NCI-H1436 treated with DMSO at 0.1 percent for 48 hours (cell line): ENCODE measurements around the gene PDP2.

Experiments
- DNase-seq: peaks from one replicate; lab custom pipeline; 2025; lab: John Stamatoyannopoulos, UW

The PDP2 gene

GRCh38 chr16:66904428-66904845 is 24.1 kb downstream of the PDP2 start:
- DNase-seq: no peak

DNA sequence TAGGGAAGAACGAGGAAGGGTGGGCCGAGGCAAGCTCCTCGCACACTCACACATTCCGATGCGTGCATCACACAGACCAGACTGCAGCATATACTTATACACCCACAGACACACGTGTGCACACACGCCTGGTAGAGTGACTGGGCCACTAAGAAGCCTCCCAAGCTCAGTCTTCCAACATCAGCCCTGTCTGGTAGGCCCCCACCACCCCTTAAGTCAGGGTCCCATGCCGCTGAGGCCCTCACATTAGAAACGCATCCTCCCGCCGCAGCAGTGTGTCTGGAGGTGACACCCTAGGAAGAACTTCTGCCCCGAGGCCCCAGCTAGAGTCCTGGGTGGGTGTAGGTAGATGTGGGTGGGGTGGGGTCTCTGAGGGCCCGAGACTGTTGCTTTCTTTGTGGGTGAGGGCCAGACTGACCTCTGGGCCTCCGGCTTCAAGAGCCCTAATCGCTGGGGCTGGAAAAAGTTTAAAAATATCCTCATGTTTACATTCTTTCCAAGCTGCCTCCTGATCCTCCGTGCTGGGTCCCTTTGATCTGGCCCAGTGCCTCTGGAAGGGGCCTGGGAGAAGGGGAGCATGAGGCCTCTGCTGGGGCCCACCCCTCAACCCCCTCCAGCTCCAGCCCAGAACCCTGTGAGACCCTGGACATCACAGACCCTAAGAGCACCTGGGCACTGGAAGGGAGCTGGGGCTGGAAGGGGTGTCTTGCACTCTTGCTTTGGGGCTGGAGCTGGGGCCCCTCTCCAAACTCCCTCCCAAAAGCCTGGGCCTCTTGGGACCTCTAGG is 24.7 kb downstream of the PDP2 start:
- DNase-seq: no peak

- peak; percentile 1 for DNase-seq
These were observed 25.6 kb downstream of the PDP2 start for GRCh38 chr16:66905633-66906539.

GRCh38 chr16:66906916-66907836 is 26.9 kb downstream of the PDP2 start:
- DNase-seq: no peak

GRCh38 chr16:66908116-66908515 is 27.8 kb downstream of the PDP2 start:
- DNase-seq: no peak

DNA sequence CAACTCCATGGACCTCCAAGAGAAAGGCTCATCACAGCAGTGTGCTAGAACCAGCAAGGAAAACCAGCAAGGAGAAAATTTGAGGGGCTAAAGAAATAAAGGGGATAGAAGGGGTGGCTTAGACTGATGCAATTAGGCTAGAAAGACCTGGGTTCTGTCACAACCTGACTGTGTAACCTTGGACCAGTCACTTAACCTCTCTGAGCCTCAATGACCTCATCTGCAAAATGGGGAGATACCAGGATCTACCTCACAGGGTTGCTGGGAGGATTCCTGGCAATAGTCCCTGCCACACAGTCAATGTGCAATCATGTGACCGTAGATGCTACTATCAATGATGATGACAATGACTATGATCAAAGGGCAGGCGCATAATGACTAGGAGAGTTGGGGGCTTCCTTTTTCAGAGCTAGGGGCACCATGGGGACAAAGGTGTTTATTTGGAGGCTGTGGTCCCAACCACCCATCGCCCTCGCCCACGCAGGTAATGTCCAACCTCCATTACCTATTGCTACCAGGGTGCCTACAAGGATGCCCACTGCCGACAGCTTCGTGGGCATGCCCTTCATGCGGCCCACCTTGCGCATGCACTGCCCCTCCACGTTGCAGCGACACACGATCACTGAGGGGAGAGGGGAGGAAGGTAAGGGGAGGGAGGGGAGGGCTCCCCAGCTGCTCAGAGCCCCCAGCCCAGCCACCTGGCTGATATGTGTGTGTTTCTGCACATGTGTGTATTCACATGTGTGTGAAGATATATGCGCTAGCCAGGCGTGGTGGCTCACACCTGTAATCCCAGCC is 28.6 kb downstream of the PDP2 start:
- DNase-seq: no peak

DNA sequence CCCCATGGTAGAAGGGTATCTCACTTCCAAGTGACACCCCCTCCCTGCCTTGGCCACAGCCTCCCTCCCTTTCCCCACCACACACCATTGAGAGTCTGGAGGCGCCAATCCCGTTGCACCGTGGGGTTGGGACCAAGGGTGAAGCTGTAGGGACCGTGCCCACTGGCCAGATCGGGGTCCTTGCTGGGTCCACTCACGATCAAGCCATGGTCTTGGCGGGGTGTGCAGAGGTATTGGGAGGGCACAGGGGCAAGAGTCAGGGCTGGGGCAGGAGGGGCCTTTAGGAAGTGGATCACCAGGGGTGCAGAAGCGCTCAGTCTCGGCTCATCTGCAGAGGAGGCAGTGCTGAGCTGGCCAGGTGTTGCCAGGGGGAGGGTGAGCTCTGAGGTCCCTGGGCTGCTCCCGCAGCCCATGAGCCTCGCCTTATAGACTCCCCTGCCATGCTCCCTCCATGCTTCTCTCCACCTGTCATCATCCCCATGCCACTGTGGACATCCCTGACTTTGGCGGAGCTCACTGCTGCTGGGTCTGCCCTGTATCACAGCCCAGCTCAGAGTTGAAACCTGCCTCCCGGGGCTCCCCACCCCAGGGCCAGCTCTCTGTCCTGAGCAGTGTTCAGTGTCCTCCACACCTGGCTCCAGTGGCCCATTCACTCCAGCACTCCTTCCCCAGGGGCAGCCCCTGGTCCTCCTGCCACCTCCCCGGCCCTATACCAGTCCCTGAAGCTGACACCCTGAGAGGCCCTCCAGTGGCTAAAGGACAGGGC is 30.0 kb downstream of the PDP2 start:
- DNase-seq: no peak

DNA sequence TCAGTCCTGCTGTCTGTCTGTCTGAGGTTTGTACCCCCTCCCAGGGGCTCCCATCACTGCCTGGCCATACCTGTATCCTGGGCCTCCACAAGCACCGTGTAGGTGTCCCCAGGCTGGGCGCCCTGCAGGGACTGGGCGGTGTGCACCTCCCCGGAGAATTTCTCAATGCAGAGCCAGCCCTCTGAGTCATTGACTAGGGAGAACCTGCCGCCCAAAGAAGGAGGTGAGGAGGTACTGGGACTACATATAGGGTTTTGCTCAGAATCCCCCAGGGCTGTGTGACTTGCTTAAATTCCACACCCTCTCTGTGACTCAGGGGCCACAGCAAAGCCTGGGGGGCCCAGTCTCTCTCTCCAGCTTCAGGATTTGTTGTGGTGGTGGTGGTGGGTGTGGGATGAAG is 30.8 kb downstream of the PDP2 start:
- DNase-seq: no peak

- DNase-seq: no peak
These were observed 31.5 kb downstream of the PDP2 start for GRCh38 chr16:66911801-66912200.

DNA sequence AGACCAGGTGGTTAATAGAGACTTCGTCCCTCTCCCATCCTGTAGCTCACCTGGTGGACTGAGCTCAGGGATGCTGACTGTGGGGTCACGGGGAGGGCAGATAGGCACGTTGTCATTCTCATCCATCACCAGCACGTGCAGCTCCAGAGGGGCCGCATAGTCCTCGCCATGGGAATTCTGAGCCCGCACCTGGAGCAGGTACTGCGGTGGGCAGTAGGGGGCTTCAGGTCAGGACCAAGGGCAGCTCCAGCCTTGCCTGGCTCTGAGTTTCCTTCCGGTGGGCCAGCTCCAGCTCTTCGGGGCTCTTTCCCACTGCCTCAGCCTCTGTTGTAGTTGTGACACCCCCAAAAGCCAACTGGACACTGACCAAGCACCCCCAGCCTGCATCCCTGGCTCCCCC is 32.8 kb downstream of the PDP2 start:
- DNase-seq: no peak

- no peak for DNase-seq
These were observed 33.4 kb downstream of the PDP2 start for GRCh38 chr16:66913711-66914110.

DNA sequence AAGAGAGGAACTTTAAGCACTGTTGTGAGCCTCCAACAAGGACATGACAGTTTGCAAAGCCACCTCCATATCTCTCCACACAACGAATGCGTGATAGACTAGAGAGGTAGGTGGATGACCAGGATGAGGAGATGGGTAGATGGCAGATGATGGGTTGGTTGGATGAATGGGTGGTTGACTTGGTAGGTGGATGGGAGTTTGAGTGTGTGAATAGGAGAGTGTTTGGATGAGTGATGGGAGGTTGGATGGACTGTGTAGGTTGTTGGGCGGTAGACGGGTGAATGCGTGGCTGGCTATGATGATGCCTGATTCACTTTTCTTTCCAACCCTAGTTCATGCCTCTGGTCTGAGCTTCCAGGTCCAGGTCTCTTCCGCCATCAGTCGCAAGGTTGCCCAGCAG is 34.2 kb downstream of the PDP2 start:
- no peak for DNase-seq

- no peak for DNase-seq
These were observed 34.7 kb downstream of the PDP2 start for GRCh38 chr16:66915041-66915440.

DNA sequence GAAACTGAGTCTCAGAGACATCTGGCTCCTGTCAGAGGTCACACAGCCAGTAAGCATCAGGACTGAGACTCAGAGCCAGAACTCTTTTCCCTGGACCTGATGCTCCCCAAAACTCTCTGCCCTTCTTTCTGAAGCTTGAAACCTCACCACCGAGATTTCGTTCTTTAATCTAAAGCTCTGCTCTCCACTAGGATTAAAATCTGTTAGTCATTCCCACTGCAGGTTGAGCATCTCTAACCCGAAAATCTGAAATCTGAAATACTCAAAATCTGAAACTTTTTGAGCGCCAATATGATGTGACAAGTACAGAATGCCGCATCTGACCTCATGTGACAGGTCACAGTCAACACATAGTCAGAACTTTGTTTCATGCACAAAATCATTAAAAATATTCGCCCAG is 36.2 kb downstream of the PDP2 start:
- no peak for DNase-seq

DNA sequence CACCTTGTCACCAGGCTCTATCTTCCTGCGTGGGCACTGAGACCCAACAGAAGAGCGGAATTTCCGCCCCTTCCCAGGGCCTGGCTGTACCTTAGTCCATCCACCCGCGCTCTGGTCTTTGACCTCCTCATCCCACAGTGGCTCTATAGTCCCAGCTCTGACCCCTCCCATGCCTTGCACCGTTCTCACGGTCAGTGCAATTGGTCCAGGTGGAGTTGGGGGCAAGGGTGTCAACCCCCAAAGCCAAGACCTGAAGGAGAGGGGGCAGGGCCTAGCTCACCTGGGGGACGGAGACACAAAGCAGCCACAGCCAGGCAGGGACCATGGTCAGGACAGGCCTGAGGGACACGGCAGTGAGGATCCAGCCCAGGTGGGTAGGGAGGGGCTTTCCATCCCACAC is 37.4 kb downstream of the PDP2 start:
- no peak for DNase-seq

- no peak for DNase-seq
These were observed 38.0 kb downstream of the PDP2 start for GRCh38 chr16:66918355-66918754.

GRCh38 chr16:66918803-66919568 is 38.7 kb downstream of the PDP2 start, which contains the start of gene CDH16:
Gene CDH16, minus strand, starts transcription at chr16:66918885. Its CDS starts 820 bp downstream, at chr16:66918065.
- DNase-seq: no peak

- DNase-seq: no peak
These were observed 39.4 kb downstream of the PDP2 start for GRCh38 chr16:66919569-66920298.

GRCh38 chr16:66920299-66920590 is 39.9 kb downstream of the PDP2 start:
- no peak for DNase-seq
